Measurements from ENCODE around the gene PGC. TPM values are rescaled to one million over a fixed set of nuclear protein-coding genes. Genes with fewer than 3 reads are reported as not detected.
A peak's percentile ranks its signal among the peaks of the same experiment; 100 is the strongest.

Gene PGC
- total RNA-seq, 1 donor = not detected

GRCh38 chr6:41732591-41733359, 14.4 kb downstream of the PGC start:
- DNase-seq (ENCODE audit: low read depth in 2 of 3, low spot score in 2 of 3) = peak; percentile 41 to 54 (median 54)

GRCh38 chr6:41732149-41732548, 15.0 kb downstream of the PGC start:
- no peak for DNase-seq (ENCODE audit: low read depth in 2 of 3, low spot score in 2 of 3)

GRCh38 chr6:41731561-41732086, 15.6 kb downstream of the PGC start:
- DNase-seq (ENCODE audit: low read depth in 2 of 3, low spot score in 2 of 3) = no peak

- no peak for DNase-seq (ENCODE audit: low read depth in 2 of 3, low spot score in 2 of 3)
These were observed 16.4 kb downstream of the PGC start for GRCh38 chr6:41730531-41731436.

- no peak for DNase-seq (ENCODE audit: low read depth in 2 of 3, low spot score in 2 of 3)
These were observed 17.6 kb downstream of the PGC start for GRCh38 chr6:41729624-41730023.

- no peak for DNase-seq (ENCODE audit: low read depth in 2 of 3, low spot score in 2 of 3)
These were observed 18.2 kb downstream of the PGC start for GRCh38 chr6:41728954-41729353.

- DNase-seq (ENCODE audit: low read depth in 2 of 3, low spot score in 2 of 3) = no peak
These were observed 18.9 kb downstream of the PGC start for GRCh38 chr6:41728073-41728936.

- DNase-seq (ENCODE audit: low read depth in 2 of 3, low spot score in 2 of 3) = no peak
These were observed 19.5 kb downstream of the PGC start for GRCh38 chr6:41727705-41728072.

- no peak for DNase-seq (ENCODE audit: low read depth in 2 of 3, low spot score in 2 of 3)
These were observed 20.3 kb downstream of the PGC start for GRCh38 chr6:41726876-41727275.

GRCh38 chr6:41724586-41725501, 22.4 kb downstream of the PGC start:
- DNase-seq (ENCODE audit: low read depth in 2 of 3, low spot score in 2 of 3) = no peak

- DNase-seq (ENCODE audit: low read depth in 2 of 3, low spot score in 2 of 3) = no peak
These were observed 23.0 kb downstream of the PGC start for GRCh38 chr6:41724228-41724580.

- peak in 2 of 3 donors; percentile 78 to 80 for DNase-seq (ENCODE audit: low read depth in 2 of 3, low spot score in 2 of 3)
These were observed 23.5 kb downstream of the PGC start for GRCh38 chr6:41723530-41724227.

GRCh38 chr6:41722969-41723529, 24.1 kb downstream of the PGC start:
- DNase-seq (ENCODE audit: low read depth in 2 of 3, low spot score in 2 of 3) = no peak

- DNase-seq (ENCODE audit: low read depth in 2 of 3, low spot score in 2 of 3) = no peak
These were observed 25.8 kb downstream of the PGC start for GRCh38 chr6:41721414-41721813.

GRCh38 chr6:41720783-41721182, 26.4 kb downstream of the PGC start:
- no peak for DNase-seq (ENCODE audit: low read depth in 2 of 3, low spot score in 2 of 3)

- no peak for DNase-seq (ENCODE audit: low read depth in 2 of 3, low spot score in 2 of 3)
These were observed 27.0 kb downstream of the PGC start for GRCh38 chr6:41720262-41720620.

- DNase-seq (ENCODE audit: low read depth in 2 of 3, low spot score in 2 of 3) = no peak
These were observed 27.5 kb downstream of the PGC start for GRCh38 chr6:41719436-41720261.

- no peak for DNase-seq (ENCODE audit: low read depth in 2 of 3, low spot score in 2 of 3)
These were observed 28.4 kb downstream of the PGC start for GRCh38 chr6:41718828-41719227.

Measured in hematopoietic multipotent progenitor cell (in vitro differentiated cells).